A549 (cell line): ENCODE results near the gene HTR2A. TPM values are rescaled to one million over a fixed set of nuclear protein-coding genes. Genes with fewer than 3 reads are reported as not detected.

Experiments used
- ATAC-seq, 2 experiments: fragments of 200-7000 bp in 1 of 2; fragments of >200 bp in 1 of 2; cut with Nextera tagmentation in 1 of 2; cut with Tn5 transposase in 1 of 2; 3 replicates each; pipeline versions ENCODE4 v1.8.0 to v1.9.1; 2018 to 2020; ENCODE audit warnings: mild to moderate bottlenecking in 1 of 2, moderate library complexity in 1 of 2
- CTCF ChIA-PET: fragments of 300-600 bp; sonication (Branson Sonifier 250); formaldehyde crosslinking; extraction: SDS; loops from one replicate; lab custom pipeline; 2021; ENCODE audit warnings: antibody characterized with exemption, inconsistent platforms; lab: Yijun Ruan, JAX
- POLR2A ChIA-PET: fragments of 350-600 bp; formaldehyde crosslinking; extraction: SDS; loops from one replicate; lab custom pipeline; 2021; ENCODE audit warnings: antibody characterized with exemption, inconsistent platforms; lab: Yijun Ruan, JAX
- DNase-seq, 2 experiments: peaks; one replicate each; pipeline versions ENCODE4 v3.0.0 to v3.0.0-alpha.2; 2011 to 2016; ENCODE audit warnings: low read depth in 1 of 2, low spot score in 1 of 2
- FAIRE-seq: peaks from 2 replicates; lab custom pipeline; 2011; peaks lifted over from hg19 to GRCh38; lab: Jason Lieb, UNC
- H3K27ac ChIP-seq, 2 experiments: fragments of >200 bp; sonication (Bioruptor Twin); formaldehyde crosslinking; 3 replicates each; pipeline ENCODE4 v1.5.1; 2016 to 2017
- H3K4me1 ChIP-seq: fragments of >200 bp; sonication (Bioruptor Twin); formaldehyde crosslinking; 3 replicates; pipeline ENCODE4 v1.6.1; 2016
- H3K4me2 ChIP-seq: fragments of >200 bp; sonication (Bioruptor Twin); formaldehyde crosslinking; 3 replicates; pipeline ENCODE4 v1.6.1; 2016
- H3K4me3 ChIP-seq: fragments of >200 bp; sonication (Bioruptor Twin); formaldehyde crosslinking; 3 replicates; pipeline ENCODE4 v1.5.1; 2016
- H3K9me3 ChIP-seq: fragments of >200 bp; sonication (Bioruptor Twin); formaldehyde crosslinking; 3 replicates; pipeline ENCODE4 v1.6.1; 2016
- ATOH8 ChIP-seq: fragments of 250-450 bp; sonication (Bioruptor Pico); IDR thresholded peaks from 2 replicates; pipeline ENCODE4 v1.5.0; 2020; ENCODE audit warnings: low read depth, mild to moderate bottlenecking, moderate library complexity
- BCL3 ChIP-seq: fragments of >200 bp; sonication (Bioruptor Twin); formaldehyde crosslinking; IDR thresholded peaks from 3 replicates; pipeline ENCODE4 v1.6.1; 2016
- BHLHE40 ChIP-seq: IDR thresholded peaks from 2 replicates; pipeline ENCODE4 v1.6.1; 2012; ENCODE audit warnings: low read depth, low read length, inconsistent platforms
- CTCF ChIP-seq: fragments of >200 bp; sonication (Bioruptor Twin); formaldehyde crosslinking; IDR thresholded peaks from 3 replicates; pipeline ENCODE4 v1.5.1; 2016
- E2F6 ChIP-seq: IDR thresholded peaks from 2 replicates; pipeline ENCODE4 v1.6.1; 2012; ENCODE audit warnings: low read depth, borderline replicate concordance
- GATA3 ChIP-seq: IDR thresholded peaks from 2 replicates; pipeline ENCODE4 v1.6.1; 2012; ENCODE audit warnings: borderline replicate concordance
- HDAC2 ChIP-seq: fragments of 200-600 bp; sonication (generic); IDR thresholded peaks from 2 replicates; pipeline ENCODE4 v1.6.1; 2016
- HES2 ChIP-seq: fragments of >200 bp; sonication (Bioruptor Twin); formaldehyde crosslinking; IDR thresholded peaks from 2 replicates; pipeline ENCODE4 v1.6.1; 2016
- HMGXB4 ChIP-seq: fragments of 250-450 bp; sonication (Bioruptor Pico); IDR thresholded peaks from 2 replicates; pipeline ENCODE4 v1.5.0; 2021; ENCODE audit warnings: mild to moderate bottlenecking, moderate library complexity, borderline replicate concordance
- JUNB ChIP-seq: fragments of >200 bp; sonication (Bioruptor Twin); formaldehyde crosslinking; IDR thresholded peaks from 2 replicates; pipeline ENCODE4 v1.6.1; 2016
- KDM5A ChIP-seq: fragments of 200-600 bp; sonication (generic); IDR thresholded peaks from 2 replicates; pipeline ENCODE4 v1.6.1; 2016; ENCODE audit warnings: antibody characterized with exemption, mild to moderate bottlenecking
- MAX ChIP-seq: IDR thresholded peaks from 2 replicates; pipeline ENCODE4 v1.6.1; 2012
- MAZ ChIP-seq: fragments of 150-350 bp; IDR thresholded peaks from 2 replicates; pipeline ENCODE4 v1.6.1; 2014; ENCODE audit warnings: antibody characterized with exemption, low read depth, low read length, borderline replicate concordance
- NFE2L2 ChIP-seq: fragments of 150-350 bp; conservative IDR thresholded peaks from 2 replicates; pipeline ENCODE4 v1.6.1; 2014; ENCODE audit warnings: low read length
- PHF8 ChIP-seq: fragments of 200-600 bp; sonication (generic); IDR thresholded peaks from 2 replicates; pipeline ENCODE4 v1.6.1; 2016; ENCODE audit warnings: low read depth, mild to moderate bottlenecking, antibody characterized with exemption, moderate library complexity, borderline replicate concordance
- POLR2AphosphoS2 ChIP-seq: conservative IDR thresholded peaks from 2 replicates; pipeline ENCODE4 v1.6.1; 2012; ENCODE audit warnings: low read length, improper control_type of control experiment, inconsistent platforms
- RAD21 ChIP-seq, 2 experiments: fragments of >200 bp in 1 of 2; sonication (Bioruptor Twin) in 1 of 2; formaldehyde crosslinking in 1 of 2; IDR thresholded peaks in 1 of 2; conservative IDR thresholded peaks in 1 of 2; 2 replicates in 1 of 2; 3 replicates in 1 of 2; pipeline ENCODE4 v1.6.1; 2012 to 2018; ENCODE audit warnings: inconsistent platforms in 1 of 2
- RARB ChIP-seq: fragments of 250-450 bp; sonication (Bioruptor Pico); IDR thresholded peaks from 2 replicates; pipeline ENCODE4 v1.8.0; 2021; ENCODE audit warnings: mild to moderate bottlenecking, moderate library complexity
- RFX5 ChIP-seq: fragments of 450-650 bp; IDR thresholded peaks from 2 replicates; pipeline ENCODE4 v1.7.1; 2014; ENCODE audit warnings: antibody characterized with exemption, mild to moderate bottlenecking, moderate library complexity
- SMC3 ChIP-seq: fragments of >200 bp; sonication (Bioruptor Twin); formaldehyde crosslinking; IDR thresholded peaks from 3 replicates; pipeline ENCODE4 v1.6.1; 2018; ENCODE audit warnings: inconsistent platforms
- SREBF2 ChIP-seq: fragments of 450-650 bp; IDR thresholded peaks from 2 replicates; pipeline ENCODE4 v1.6.1; 2014; ENCODE audit warnings: mild to moderate bottlenecking, moderate library complexity
- TP53 ChIP-seq: fragments of 250-450 bp; sonication (Bioruptor Pico); IDR thresholded peaks from 2 replicates; pipeline ENCODE4 v1.5.0; 2021; ENCODE audit warnings: mild to moderate bottlenecking, moderate library complexity
- ZNF302 ChIP-seq: fragments of 250-450 bp; sonication (Bioruptor Pico); IDR thresholded peaks from 2 replicates; pipeline ENCODE4 v1.9.0; 2021; ENCODE audit warnings: inconsistent platforms, mild to moderate bottlenecking, moderate library complexity
- WGBS: methylation state at CpG from one replicate; pipeline ENCODE4 v1.1.6; 2017; ENCODE audit errors: missing lambda C conversion rate; 5-methylcytosine and 5-hydroxymethylcytosine counted together
- polyA plus RNA-seq, 4 experiments: library from polyadenylated mRNA; depleted of rRNA in 3 of 4; stranded (reverse); fragments of >200 nt; fragmentation: RNase III in 1 of 4; extraction: RNeasy Plus Mini Kit Qiagen cat#74134 plus additional on column Dnase treatment in 1 of 4; gene quantifications; 2 replicates in 3 of 4; 3 replicates in 1 of 4; pipeline ENCODE4 v1.2.3, GENCODE V29; 2011 to 2017

HTR2A gene
- polyA plus RNA-seq, 2 of the 4 experiments (the other 2 are of a cell fraction) = not detected

- POLR2A ChIA-PET = no interaction called here
- Histone ChIP-seq H3K4me3 (no peak overlapping the region), H3K27ac (no peak overlapping the region), H3K4me2 (no peak overlapping the region), H3K9me3 (no peaks in the 10 kb centered on the region), H3K4me1 (no peaks in the 10 kb centered on the region)
- DNase-seq (no peak), FAIRE-seq (no peak)
- TF ChIP-seq TP53 (CRISPR knock-in tag) = no peak
- TF ChIP-seq HES2 = no peak
- no peak for TF ChIP-seq ZNF302 (CRISPR knock-in tag)
- TF ChIP-seq RAD21 (conservative IDR thresholded peaks at IDR 0.05 in 1 of 2, IDR thresholded peaks at IDR 0.05 in 1 of 2) = no peak
- no peak for TF ChIP-seq CTCF
- TF ChIP-seq NFE2L2 = no peak
- TF ChIP-seq RFX5 = no peak
- TF ChIP-seq JUNB = no peak
- TF ChIP-seq E2F6 = no peak
- TF ChIP-seq HMGXB4 (CRISPR knock-in tag) = no peak
- no peak for TF ChIP-seq RARB (CRISPR knock-in tag)
- TF ChIP-seq, all 56 proteins: peak for 0
- no peak for ATAC-seq
- 85% methylated on average over 3 of the region's 3 CpGs for WGBS
- CTCF ChIA-PET = no interaction called here
Observed at GRCh38 chr13:46783504-46783903, 113.3 kb downstream of the HTR2A start.

GRCh38 chr13:46782691-46783090 lies 114.2 kb downstream of the HTR2A start:
- ChIA-PET POLR2A (no interaction called here), CTCF (no interaction called here)
- FAIRE-seq (no peak), DNase-seq (no peak), ATAC-seq (no peak)
- WGBS = 88% methylated on average over 2 of the region's 2 CpGs
- Histone ChIP-seq H3K4me2 (no peak overlapping the region), H3K4me1 (no peaks in the 10 kb centered on the region), H3K4me3 (no peak overlapping the region), H3K9me3 (no peaks in the 10 kb centered on the region), H3K27ac (no peak overlapping the region)
- TF ChIP-seq POLR2AphosphoS2 (no peak), PHF8 (no peak), MAX (no peak), ATOH8 (CRISPR knock-in tag) (no peak), BHLHE40 (no peak), SMC3 (no peak), SREBF2 (no peak), KDM5A (no peak), BCL3 (no peak), HES2 (no peak), GATA3 (no peak), MAZ (no peak), HDAC2 (no peak)
